GM18502 (cell line): Measurements from ENCODE around the gene TMEM151A.
A peak's percentile ranks its signal among the peaks of the same experiment; 100 is the strongest.
"Not testable (repeated sequence)": the region's sequence is repeated elsewhere in the genome, so short reads cannot be mapped to it uniquely, and the experiment has no call there.

Experiments used
- ATAC-seq: cut with Tn5 transposase; IDR thresholded peaks from one replicate; pipeline ENCODE4 v1.9.1; 2021; ENCODE audit warnings: mild to moderate bottlenecking; ENCODE audit not compliant: unreplicated experiment, poor library complexity

TMEM151A gene

GRCh38 chr11:66297610-66298009 is 5.9 kb downstream of the TMEM151A start:
- ATAC-seq, result no peak

GRCh38 chr11:66299186-66299585 is 7.5 kb downstream of the TMEM151A start:
- no peak for ATAC-seq

GRCh38 chr11:66302656-66303055 is 11.0 kb downstream of the TMEM151A start:
- ATAC-seq, result no peak

GRCh38 chr11:66309475-66309874 is 17.8 kb downstream of the TMEM151A start:
- ATAC-seq, result no peak

- no peak for ATAC-seq
These were observed 18.6 kb downstream of the TMEM151A start for GRCh38 chr11:66310324-66310723.

GRCh38 chr11:66310803-66311440 is 19.2 kb downstream of the TMEM151A start:
- ATAC-seq, result not testable (repeated sequence)

GRCh38 chr11:66311470-66311964 is 19.8 kb downstream of the TMEM151A start:
- no peak for ATAC-seq

- peak; percentile 76 for ATAC-seq
These were observed 20.4 kb downstream of the TMEM151A start for GRCh38 chr11:66311965-66312548.

- ATAC-seq, result peak; percentile 69
These were observed 21.0 kb downstream of the TMEM151A start for GRCh38 chr11:66312549-66313320.

GRCh38 chr11:66313321-66314185 is 21.9 kb downstream of the TMEM151A start:
- no peak for ATAC-seq

- ATAC-seq, result no peak
These were observed 22.4 kb downstream of the TMEM151A start for GRCh38 chr11:66314186-66314501.

- ATAC-seq, result no peak
These were observed 23.1 kb downstream of the TMEM151A start for GRCh38 chr11:66314561-66315497.

GRCh38 chr11:66315498-66315885 is 23.8 kb downstream of the TMEM151A start:
- ATAC-seq, result no peak

GRCh38 chr11:66315921-66316811 is 24.5 kb downstream of the TMEM151A start:
- no peak for ATAC-seq

GRCh38 chr11:66316849-66317251 is 25.2 kb downstream of the TMEM151A start, which contains the start of gene CD248:
TSS of gene CD248 (minus strand) at chr11:66317044. CDS start at chr11:66317027, 17 bp downstream.
- ATAC-seq, result no peak

- no peak for ATAC-seq
These were observed 25.6 kb downstream of the TMEM151A start for GRCh38 chr11:66317322-66317722.

GRCh38 chr11:66317723-66318599 is 26.3 kb downstream of the TMEM151A start:
- ATAC-seq, result no peak
